CD4-positive, alpha-beta T cell (primary cell): Measurements from ENCODE around the gene CDKN3. TPM values are rescaled to one million over a fixed set of nuclear protein-coding genes. Genes with fewer than 3 reads are reported as not detected.
A peak's percentile ranks its signal among the peaks of the same experiment; 100 is the strongest.
"Not testable (repeated sequence)": the region's sequence is repeated elsewhere in the genome, so short reads cannot be mapped to it uniquely, and the experiment has no call there.

Source experiments
- ATAC-seq: fragments of 200-7000 bp; cut with Tn5 transposase; one replicate; pipeline ENCODE4 v1.10.0; 2022; ENCODE audit warnings: mild to moderate bottlenecking; ENCODE audit not compliant: poor library complexity
- CTCF ChIA-PET: fragments of 350-600 bp; sonication (Branson Sonifier 250); formaldehyde crosslinking; loops from one replicate; lab custom pipeline; 2021; ENCODE audit warnings: antibody characterized with exemption, inconsistent platforms; lab: Charles Lee
- POLR2A ChIA-PET: fragments of 350-600 bp; sonication (Branson Sonifier 250); formaldehyde crosslinking; loops from one replicate; lab custom pipeline; 2021; ENCODE audit warnings: antibody characterized with exemption, inconsistent platforms; lab: Charles Lee
- DNase-seq, 14 experiments: peaks; one replicate each; pipeline ENCODE4 v3.0.0-alpha.2; 2013 to 2020; ENCODE audit warnings: mixed read lengths in 2 of 14
- H3K27ac ChIP-seq, 2 donors: one replicate each; pipeline versions ENCODE4 v1.5.1 to v1.7.0; 2013; ENCODE audit warnings: low read length in 2 of 2, low read depth in 1 of 2, mild to moderate bottlenecking in 1 of 2
- H3K27me3 ChIP-seq, 2 experiments: 1 replicate in 1 of 2; 2 replicates in 1 of 2; pipeline versions ENCODE4 v1.6.1 to v1.7.0; 2013; ENCODE audit warnings: low read length in 2 of 2, control low read depth in 1 of 2, mild to moderate bottlenecking in 1 of 2, moderate library complexity in 1 of 2; ENCODE audit not compliant: insufficient read depth in 2 of 2, control insufficient read depth in 1 of 2
- H3K36me3 ChIP-seq: one replicate; pipeline ENCODE4 v1.6.1; 2013; ENCODE audit warnings: low read length, control low read depth; ENCODE audit not compliant: insufficient read depth
- H3K4me1 ChIP-seq: one replicate; pipeline ENCODE4 v1.6.1; 2013; ENCODE audit warnings: low read length, control low read depth; ENCODE audit not compliant: insufficient read depth
- H3K4me3 ChIP-seq: one replicate; pipeline ENCODE4 v1.5.1; 2013; ENCODE audit warnings: mild to moderate bottlenecking, low read length, moderate library complexity
- H3K9me3 ChIP-seq, 2 experiments: 1 replicate in 1 of 2; 2 replicates in 1 of 2; pipeline versions ENCODE4 v1.6.1 to v1.7.0; 2013; ENCODE audit warnings: low read length in 2 of 2, mild to moderate bottlenecking in 2 of 2, control low read depth in 1 of 2, moderate library complexity in 1 of 2; ENCODE audit not compliant: control insufficient read depth in 1 of 2, insufficient read depth in 1 of 2
- H3K27ac Mint-ChIP-seq: one replicate; pipeline ENCODE4 v1.8.0; 2020; ENCODE audit warnings: mixed read lengths
- H3K27me3 Mint-ChIP-seq: one replicate; pipeline ENCODE4 v1.8.0; 2021; ENCODE audit warnings: mixed read lengths
- H3K36me3 Mint-ChIP-seq: one replicate; pipeline ENCODE4 v1.8.0; 2021; ENCODE audit warnings: low read depth, mixed read lengths
- H3K4me1 Mint-ChIP-seq: one replicate; pipeline ENCODE4 v1.8.0; 2021; ENCODE audit warnings: low read depth, mixed read lengths
- H3K4me3 Mint-ChIP-seq: one replicate; pipeline ENCODE4 v1.8.0; 2020; ENCODE audit warnings: mild to moderate bottlenecking, mixed read lengths
- H3K9me3 Mint-ChIP-seq: one replicate; pipeline ENCODE4 v1.8.0; 2020; ENCODE audit warnings: mixed read lengths
- intact Hi-C, 2 experiments: fragments of 100-400 bp; cut with DNase I in 1 of 2; cut with micrococcal nuclease in 1 of 2; formaldehyde crosslinking; loops; one replicate each; pipeline versions ENCODE4 v1.15.1 to v1.9.0; 2023 to 2025; cut with DNase I, micrococcal nuclease
- total RNA-seq, 174 experiments: library from RNA in 2 of 174; stranded (reverse) in 2 of 174; gene quantifications; one replicate each; pipeline ENCODE4 v1.2.3 and lab custom pipeline; 2021 to 2026
- TF ChIP-seq, protein P1 (sequence below): fragments of 200-600 bp; IDR thresholded peaks from one replicate; pipeline ENCODE4 v1.8.0; 2022; ENCODE audit warnings: antibody characterized with exemption, mild to moderate bottlenecking

The CDKN3 gene
- total RNA-seq, 2 experiments from 2014 or later: 0.61 to 1.4 TPM

DNA sequence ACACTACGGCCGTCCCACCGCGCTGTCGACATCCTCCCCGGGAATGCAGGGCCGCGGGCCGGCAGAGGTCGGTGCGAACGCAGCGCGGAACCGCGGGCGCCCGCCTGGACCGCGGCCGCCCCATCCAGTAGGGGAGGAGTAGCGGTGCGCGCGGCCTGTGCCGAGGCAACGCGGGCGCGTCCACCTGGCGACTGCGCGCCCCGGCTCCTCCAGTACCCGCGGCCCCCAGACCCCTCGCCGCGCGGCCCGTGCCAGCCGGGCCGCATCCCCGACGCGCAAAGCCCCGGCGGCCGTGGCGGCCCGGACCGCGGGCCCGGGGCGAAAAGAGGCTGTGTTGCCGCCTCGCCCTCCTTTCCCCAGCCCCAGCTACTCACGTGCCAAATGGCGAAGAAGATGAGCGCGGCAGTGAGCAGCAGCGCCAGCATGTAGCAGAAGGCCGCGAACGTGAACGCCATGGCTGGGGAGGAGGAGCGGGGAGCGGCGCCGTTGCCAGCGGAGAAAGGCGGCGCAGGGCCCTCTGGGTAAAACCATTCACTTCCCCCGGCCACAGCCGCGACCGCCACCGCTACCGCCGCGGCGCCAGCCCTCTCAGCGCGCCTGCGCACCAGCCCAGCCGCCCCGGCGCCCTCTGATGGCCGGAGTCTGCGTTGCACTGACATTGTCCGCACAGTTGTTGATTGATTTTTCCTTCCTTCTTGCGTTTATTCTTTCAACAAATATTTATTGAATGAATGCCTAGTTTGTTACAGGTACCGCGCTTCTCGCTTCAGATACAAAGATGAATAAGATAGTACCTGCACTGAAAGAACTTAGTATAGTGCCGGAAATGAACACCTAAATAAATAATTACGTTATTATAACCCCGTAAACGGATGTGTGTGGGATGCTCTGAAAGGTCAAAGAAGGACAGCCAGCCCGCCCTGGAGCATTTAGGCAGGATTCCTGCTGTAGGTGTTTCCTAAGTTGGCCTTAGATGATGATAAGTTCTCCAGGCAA, 44.4 kb downstream of the CDKN3 start, which contains the start of gene CNIH1:
Gene CNIH1 (minus strand): TSS at position 502 of the 996 bp plus-strand sequence. CDS start 47 bp downstream, at position 455.
- H3K4me1 ChIP-seq: peaks cover 24% of the 10 kb centered on the region
- peak within 1 kb of the TSS; percentile 90 for H3K4me3 Mint-ChIP-seq
- H3K27me3 ChIP-seq: no peaks in the 10 kb centered on the region
- no peaks in the 10 kb centered on the region for H3K9me3 ChIP-seq
- H3K27me3 Mint-ChIP-seq: no peaks in the 10 kb centered on the region
- H3K9me3 Mint-ChIP-seq: no peaks in the 10 kb centered on the region
- ATAC-seq (peak; percentile 93), DNase-seq (peak; percentile 85 to 97 (median 92))
- CTCF ChIA-PET: interaction anchor here (0.9 to 2.1 kb wide), 5 partner anchors 44 to 66 kb away, joined by 3 to 8 read pairs (median 4); partner anchors contain the start of gene CDKN3
- TF ChIP-seq, protein P1, sequence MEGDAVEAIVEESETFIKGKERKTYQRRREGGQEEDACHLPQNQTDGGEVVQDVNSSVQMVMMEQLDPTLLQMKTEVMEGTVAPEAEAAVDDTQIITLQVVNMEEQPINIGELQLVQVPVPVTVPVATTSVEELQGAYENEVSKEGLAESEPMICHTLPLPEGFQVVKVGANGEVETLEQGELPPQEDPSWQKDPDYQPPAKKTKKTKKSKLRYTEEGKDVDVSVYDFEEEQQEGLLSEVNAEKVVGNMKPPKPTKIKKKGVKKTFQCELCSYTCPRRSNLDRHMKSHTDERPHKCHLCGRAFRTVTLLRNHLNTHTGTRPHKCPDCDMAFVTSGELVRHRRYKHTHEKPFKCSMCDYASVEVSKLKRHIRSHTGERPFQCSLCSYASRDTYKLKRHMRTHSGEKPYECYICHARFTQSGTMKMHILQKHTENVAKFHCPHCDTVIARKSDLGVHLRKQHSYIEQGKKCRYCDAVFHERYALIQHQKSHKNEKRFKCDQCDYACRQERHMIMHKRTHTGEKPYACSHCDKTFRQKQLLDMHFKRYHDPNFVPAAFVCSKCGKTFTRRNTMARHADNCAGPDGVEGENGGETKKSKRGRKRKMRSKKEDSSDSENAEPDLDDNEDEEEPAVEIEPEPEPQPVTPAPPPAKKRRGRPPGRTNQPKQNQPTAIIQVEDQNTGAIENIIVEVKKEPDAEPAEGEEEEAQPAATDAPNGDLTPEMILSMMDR: peak; percentile 98
- POLR2A ChIA-PET: interaction anchor here (0.6 to 2.0 kb wide), 7 partner anchors 44 to 440 kb away, joined by 3 to 6 read pairs (median 4); partner anchors contain the start of genes CDKN3 and GMFB
- H3K27ac ChIP-seq: peak within 1 kb of the TSS; percentile 41 to 75
- intact Hi-C loops: loop anchor here (1.0 to 5.0 kb wide), 6 partner anchors 44 to 1289 kb away; partner anchors contain the start of genes GMFB (in 2 of the 2), CDKN3 (in 1 of the 2), DDHD1 (in 1 of the 2) and GCH1 (in 1 of the 2)
- peaks cover 44% of the 10 kb centered on the region for H3K4me1 Mint-ChIP-seq
- peak within 1 kb of the TSS; percentile 86 for H3K27ac Mint-ChIP-seq
- H3K4me3 ChIP-seq: peak within 1 kb of the TSS; percentile 66
- H3K36me3 Mint-ChIP-seq: peaks cover 8% of the 10 kb centered on the region
- H3K36me3 ChIP-seq: no peaks in the 10 kb centered on the region

DNA sequence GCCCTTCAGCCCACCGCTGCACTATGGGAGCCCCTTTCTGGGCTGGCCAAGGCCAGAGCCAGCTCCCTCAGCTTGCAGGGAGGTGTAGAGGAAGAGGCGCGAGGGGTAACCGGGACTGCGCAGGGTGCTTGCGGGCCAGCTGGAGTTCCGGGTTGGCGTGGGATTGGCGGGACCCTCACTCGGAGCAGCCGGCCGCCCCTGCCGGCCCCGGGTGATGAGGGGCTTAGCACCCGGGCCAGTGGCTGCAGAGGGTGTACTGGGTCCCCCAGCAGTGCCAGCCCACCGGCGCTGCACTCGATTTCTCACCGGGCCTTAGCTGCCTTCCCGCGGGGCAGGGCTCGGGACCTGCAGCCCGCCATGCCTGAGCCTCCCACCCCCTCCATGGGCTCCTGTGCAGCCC, 46.2 kb downstream of the CDKN3 start:
- H3K4me3 ChIP-seq, H3K27me3 ChIP-seq, H3K36me3 Mint-ChIP-seq, H3K4me3 Mint-ChIP-seq, H3K27me3 Mint-ChIP-seq, ATAC-seq, H3K27ac ChIP-seq, H3K9me3 Mint-ChIP-seq, H3K9me3 ChIP-seq, H3K36me3 ChIP-seq, H3K27ac Mint-ChIP-seq, POLR2A ChIA-PET, DNase-seq: not testable (repeated sequence)
- H3K4me1 Mint-ChIP-seq: peaks cover 33% of the 10 kb centered on the region
- peaks cover 24% of the 10 kb centered on the region for H3K4me1 ChIP-seq
- CTCF ChIA-PET: interaction anchor here (2.1 kb wide), 1 partner anchor 45 kb away, joined by 8 read pairs; no protein-coding TSS in a partner anchor
- intact Hi-C loops: loop anchor here (5.0 kb wide), 2 partner anchors 44 to 1291 kb away; partner anchors contain the start of genes DDHD1 (in 1 of the 2) and GMFB (in 1 of the 2)

DNA sequence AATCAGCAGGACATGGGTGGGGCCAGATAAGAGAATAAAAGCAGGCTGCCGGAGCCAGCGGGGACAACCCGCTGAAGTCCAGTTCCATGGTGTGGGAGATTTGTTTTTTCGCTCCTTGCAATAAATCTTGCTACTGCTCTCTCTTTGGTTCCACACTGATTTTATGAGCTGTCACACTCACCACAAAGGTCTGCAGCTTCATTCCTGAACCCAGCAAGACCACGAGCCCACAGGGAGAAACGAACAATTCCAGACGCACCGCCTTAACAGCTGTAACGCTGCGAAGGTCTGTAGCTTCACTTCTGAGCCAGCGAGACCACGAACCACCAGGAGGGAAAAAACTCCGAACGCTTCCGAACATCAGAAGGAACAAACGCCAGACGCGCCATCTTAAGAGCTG, 47.2 kb downstream of the CDKN3 start:
- ChIA-PET POLR2A (no interaction called here), CTCF (no interaction called here)
- TF ChIP-seq, protein P1: no peak
- DNase-seq: no peak
- Histone ChIP-seq H3K27ac (no peak overlapping the region), H3K4me1 (peaks cover 18% of the 10 kb centered on the region), H3K27me3 (peaks cover 0 to under 1% of the 10 kb centered on the region in 2 experiments), H3K9me3 (no peaks in the 10 kb centered on the region), H3K4me3 (no peak overlapping the region), H3K36me3 (no peaks in the 10 kb centered on the region)
- Mint-ChIP-seq H3K9me3 (no peaks in the 10 kb centered on the region), H3K4me1 (peaks cover 25% of the 10 kb centered on the region), H3K27me3 (no peaks in the 10 kb centered on the region), H3K4me3 (peak overlapping the region; percentile 20), H3K36me3 (peaks cover 8% of the 10 kb centered on the region), H3K27ac (no peak overlapping the region)
- intact Hi-C loops: loop anchor here (5.0 kb wide), 2 partner anchors 43 to 1292 kb away; partner anchors contain the start of genes DDHD1 (in 1 of the 2) and GMFB (in 1 of the 2)
- ATAC-seq: no peak
